Measurements from ENCODE around the gene ROBO1. TPM values are rescaled to one million over a fixed set of nuclear protein-coding genes. Genes with fewer than 3 reads are reported as not detected.

ROBO1 gene
- total RNA-seq, 1 donor from 2014 or later, result 39.3 TPM

DNA sequence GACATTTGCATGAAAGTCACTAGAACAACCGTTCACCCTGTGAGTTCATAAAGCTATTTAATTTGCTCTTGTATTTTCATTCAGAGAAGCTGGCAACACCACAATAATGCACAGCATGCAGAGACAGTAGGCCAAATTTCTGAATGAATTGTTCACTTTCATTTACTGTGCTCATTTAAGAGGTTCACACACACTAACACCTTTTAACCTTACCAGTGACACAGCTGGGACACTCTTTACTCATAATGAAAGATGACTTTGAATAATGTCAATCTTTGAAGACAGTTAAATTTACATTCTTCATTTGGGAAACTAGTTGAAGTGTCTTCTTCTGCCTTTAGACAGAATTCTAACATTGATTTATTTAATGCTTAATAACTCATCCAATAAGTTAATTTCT, 95.7 kb downstream of the ROBO1 start:
- DNase-seq (ENCODE audit: extremely low read depth, low read depth, low spot score), result no peak

DNA sequence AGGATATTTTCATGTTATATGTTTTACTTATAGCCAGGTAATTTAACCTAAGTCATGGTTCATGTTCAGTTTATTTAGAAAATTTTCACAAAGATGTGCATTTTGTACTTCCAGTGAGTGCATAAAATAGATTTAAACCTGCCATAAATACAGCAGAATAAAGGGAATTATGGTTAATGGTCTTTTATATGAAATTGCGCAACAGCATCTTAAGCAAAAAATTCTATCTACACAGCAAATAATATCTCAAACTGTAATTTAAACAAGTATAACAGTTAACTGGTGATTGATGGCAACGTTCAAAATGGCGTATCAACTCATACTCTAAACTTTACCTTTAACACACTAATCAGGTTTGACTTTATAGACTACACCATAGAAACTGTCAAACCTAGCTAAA, 97.6 kb downstream of the ROBO1 start:
- no peak for DNase-seq (ENCODE audit: extremely low read depth, low read depth, low spot score)

DNA sequence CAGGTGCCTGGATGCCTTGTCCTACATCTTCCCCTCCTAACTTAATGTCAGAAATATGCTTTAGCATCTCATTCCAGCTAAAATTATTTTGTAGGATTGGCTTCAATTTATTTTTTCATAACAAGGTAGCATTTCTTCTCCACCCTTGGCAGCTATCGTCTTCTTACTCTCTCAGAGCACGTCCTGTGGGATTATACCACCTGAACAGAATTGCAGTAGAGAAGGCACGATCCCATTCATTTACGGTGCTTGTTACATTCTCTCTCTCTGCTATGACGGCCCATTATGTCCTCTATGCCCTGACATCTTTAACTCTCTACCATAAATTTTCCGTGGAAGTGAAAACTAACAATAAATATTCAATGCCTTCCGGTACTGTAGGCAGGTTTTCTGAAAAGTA, 103.3 kb downstream of the ROBO1 start:
- no peak for DNase-seq (ENCODE audit: extremely low read depth, low read depth, low spot score)

DNA sequence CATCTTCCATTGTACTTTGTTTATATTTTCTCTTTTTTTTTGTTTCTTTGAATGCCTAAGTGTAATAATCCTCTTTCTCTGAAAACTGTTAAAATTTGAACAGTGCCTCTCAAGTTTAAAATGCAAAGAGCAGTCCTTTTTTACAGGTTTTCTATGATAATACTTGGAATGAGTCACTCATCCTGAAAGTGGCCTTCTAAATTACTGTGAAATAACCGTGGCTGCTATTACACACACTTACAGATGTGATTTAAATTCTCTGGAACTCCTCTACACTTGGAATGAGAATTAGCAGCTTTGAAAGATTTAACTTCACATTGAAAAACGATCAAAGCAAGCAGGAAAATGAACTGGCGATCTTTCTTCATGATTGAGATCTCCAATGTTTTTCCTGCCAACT, 105.9 kb downstream of the ROBO1 start:
- no peak for DNase-seq (ENCODE audit: extremely low read depth, low read depth, low spot score)

DNA sequence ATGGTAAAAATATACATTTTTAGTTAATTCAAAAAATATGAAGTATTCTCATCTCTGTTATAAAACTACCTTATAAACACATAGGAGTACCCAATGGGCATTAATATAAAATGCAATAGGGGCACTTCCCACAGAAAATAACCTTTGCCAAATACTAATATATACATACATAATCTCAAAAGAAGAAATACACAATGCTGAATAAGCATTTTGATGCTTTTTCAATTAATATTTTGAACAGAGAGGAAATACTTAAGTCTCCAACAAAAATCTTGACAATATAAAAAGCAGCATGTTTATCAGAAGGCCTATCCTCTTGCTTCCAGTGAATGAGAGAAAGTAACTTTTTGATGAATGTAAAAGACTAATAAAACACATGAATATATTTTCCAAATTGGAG, 110.7 kb downstream of the ROBO1 start:
- DNase-seq (ENCODE audit: extremely low read depth, low read depth, low spot score), result no peak

DNA sequence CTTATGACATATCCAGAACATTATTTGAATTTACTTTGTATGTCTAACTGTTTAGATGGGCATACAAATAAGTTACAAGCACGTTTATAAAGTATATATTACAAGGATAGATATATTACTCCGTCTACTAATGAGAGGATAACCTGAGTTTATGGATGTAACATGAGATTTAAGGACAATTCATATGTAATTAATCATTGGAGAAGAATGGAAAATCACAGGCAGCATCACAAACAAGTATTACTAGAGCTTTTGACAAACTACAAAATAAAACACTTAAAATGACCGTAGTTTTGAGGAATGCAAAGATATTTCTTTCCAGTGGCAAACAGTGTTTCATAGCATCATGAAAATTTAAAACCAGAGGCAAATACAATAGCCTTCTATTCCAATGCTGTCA, 113.8 kb downstream of the ROBO1 start:
- no peak for DNase-seq (ENCODE audit: extremely low read depth, low read depth, low spot score)

DNA sequence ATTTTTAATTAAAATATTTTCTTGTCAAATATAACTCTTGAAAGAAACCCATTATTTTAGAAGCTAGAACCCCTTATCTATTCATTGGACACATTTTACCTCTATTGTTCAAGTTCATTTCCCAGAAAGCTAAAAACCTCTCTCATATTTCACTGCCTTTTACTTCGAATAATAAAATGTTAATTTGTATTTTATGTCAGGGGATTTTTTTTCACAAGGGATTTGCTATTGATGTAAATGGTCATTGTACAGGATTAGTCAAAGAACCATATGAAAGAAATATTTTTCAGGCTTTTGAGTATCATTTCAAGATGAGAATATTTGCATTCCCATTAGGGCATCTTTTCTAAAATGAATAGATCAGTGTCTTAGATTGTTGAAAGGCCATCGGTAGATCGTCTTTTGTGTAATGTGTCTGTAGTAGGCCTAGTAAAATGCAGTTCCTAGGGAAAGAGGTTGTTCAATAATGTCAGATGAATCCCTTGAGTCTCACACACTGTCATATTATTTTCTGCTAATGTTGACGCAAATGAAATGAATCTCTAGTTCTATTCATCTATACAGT, 114.5 kb downstream of the ROBO1 start:
- DNase-seq (ENCODE audit: extremely low read depth, low read depth, low spot score), result no peak

DNA sequence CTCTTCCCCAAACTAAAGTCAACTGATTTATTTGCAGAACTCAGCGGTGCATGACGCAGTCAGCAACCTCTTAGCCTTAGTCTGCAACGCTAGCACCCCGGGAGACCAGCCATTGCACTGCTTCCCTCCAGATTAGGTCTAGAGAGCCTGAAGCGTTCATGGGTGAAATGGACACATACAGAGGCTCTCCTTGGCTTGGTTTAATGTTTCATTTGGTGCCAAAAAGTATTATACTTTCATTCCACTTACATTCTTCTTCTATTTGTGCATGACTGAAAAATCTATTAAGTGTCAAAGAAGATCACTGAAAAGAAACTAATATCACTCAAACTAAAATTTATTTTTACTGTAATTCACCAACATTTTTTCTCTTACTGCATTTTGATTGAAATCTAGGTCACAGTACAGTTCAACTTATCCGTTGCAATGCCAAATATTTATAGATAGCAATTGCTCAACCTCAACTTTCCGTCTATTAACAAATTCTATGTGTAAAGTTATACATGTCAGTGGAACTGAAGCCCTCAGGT, 116.2 kb downstream of the ROBO1 start:
- no peak for DNase-seq (ENCODE audit: extremely low read depth, low read depth, low spot score)

DNA sequence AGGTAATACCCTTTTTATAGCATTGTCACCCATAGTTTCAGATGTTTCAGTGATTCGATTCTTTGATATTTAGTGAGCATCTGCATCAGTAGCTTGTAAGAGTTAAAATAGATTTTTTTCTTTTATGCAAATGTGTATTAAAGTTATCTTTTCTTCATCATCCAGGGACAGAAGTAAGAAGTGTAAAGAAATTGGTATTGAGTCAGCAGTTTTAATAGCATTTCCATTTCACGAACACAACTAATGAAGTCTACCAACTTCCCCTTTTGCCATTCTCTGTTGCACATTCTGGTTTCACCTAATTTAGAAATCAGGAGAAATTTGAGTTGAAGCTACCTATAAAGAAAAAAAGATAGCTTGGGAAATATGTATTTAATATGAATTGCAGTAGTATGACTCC, 127.9 kb downstream of the ROBO1 start:
- no peak for DNase-seq (ENCODE audit: extremely low read depth, low read depth, low spot score)

DNA sequence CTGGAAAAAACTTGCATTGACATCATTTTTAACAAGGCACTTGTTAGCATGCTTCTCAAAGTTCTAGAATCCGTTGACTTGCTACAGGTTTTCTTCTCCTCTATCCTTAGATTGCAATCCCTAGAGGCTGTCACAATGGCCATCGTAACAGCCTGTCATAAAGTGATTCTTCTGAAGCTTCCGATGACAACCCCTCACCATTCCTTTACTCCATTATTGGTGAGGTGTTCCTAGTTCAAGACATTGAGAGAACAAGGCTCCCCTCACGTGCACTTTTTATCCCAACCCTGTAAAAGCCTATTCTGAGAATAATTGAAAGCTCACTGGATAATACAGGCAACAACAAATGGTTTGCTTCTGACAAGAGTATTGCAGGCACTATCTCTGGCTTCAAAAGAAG, 131.4 kb downstream of the ROBO1 start:
- DNase-seq (ENCODE audit: extremely low read depth, low read depth, low spot score), result no peak

DNA sequence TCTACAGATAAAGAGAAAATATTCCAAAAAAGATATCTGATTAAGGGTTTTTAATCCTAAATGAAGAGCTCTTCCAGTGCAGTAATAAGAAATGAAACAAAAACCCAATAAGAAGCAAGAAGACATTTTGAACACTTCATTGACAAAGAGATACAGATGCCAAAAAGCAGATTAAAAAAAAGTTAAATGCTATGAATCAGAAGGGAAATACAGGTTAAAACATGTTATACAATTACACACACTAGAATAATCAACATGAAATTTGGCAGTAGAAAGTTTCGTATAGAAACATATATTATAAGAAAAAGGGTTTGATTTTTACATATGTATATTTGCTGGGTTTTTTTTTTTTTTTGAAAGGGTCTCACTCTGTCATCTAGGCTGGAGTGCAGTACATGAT, 135.0 kb downstream of the ROBO1 start:
- no peak for DNase-seq (ENCODE audit: extremely low read depth, low read depth, low spot score)

DNA sequence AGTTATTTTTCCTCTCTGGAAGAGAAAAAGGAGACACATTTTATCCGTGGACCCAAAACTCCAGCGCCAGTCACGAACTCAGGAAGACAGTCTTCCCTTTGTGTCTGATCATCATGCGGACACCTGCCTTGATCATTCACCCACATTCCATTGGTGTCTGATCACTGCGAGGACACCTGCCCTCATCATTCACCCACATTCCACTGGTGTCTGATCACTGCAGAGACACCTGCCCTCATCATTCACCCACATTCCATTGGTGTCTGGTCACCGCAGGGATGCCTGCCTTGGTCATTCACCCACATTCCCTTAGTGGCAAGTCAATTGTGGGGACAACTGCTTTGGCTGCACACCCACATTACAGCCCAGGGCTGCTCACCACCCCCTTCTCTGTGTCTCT, 148.9 kb downstream of the ROBO1 start:
- no peak for DNase-seq (ENCODE audit: extremely low read depth, low read depth, low spot score)

DNA sequence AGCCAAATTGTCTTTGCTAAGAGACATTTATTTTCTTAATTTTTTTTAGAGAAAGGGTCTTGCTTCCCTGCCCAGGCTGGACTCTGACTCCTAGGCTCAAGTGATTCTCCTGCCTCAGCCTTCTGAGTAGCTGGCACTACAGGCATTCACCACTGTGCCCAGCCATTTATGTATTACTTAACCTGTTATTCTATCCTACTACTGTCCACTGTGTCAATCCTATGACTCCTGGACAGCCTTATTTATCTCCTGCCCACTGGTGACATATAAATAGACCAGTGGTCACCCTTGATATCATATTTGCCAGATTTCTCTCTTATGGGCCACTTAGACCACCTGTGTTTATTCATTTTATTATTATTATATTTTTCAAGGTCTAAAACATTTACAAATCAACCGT, 161.4 kb downstream of the ROBO1 start:
- no peak for DNase-seq (ENCODE audit: extremely low read depth, low read depth, low spot score)

DNA sequence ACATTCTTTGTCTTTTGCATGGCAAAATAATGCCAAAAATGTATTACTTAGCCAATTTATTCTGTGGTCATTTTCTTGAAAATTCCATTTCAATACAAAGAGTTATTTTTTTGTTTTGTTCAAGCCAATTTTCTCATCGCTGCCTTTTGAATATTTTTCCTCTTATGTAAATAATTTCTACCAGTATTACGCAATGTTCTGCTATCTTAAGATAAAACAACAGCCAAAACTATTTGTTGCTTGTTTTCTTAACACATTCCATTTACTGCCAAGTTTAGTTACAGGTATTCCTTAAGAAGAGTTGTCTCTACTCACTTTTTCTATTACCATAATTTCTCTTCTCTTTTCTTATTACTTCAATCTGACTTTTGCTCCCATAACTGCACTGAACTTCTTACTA, 163.1 kb downstream of the ROBO1 start:
- DNase-seq (ENCODE audit: extremely low read depth, low read depth, low spot score), result no peak

DNA sequence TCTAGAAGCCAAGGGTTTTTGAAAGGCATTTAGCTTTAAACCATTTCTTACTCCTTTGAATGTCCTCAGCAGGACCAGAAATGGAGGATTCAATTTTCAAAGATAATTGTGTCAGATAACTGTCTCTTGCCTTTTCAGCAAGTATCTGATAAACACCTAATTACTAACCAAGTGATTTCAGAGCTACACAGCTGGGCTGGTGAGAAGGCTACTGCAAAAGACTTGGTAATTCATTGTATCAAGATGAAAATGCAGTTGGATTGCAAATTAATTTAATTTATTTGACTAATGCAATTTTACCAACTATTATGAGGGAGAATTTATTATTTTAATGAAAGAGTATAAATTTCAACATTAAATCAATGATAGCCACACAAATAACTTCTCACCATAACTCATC, 165.4 kb downstream of the ROBO1 start:
- DNase-seq (ENCODE audit: extremely low read depth, low read depth, low spot score), result no peak

DNA sequence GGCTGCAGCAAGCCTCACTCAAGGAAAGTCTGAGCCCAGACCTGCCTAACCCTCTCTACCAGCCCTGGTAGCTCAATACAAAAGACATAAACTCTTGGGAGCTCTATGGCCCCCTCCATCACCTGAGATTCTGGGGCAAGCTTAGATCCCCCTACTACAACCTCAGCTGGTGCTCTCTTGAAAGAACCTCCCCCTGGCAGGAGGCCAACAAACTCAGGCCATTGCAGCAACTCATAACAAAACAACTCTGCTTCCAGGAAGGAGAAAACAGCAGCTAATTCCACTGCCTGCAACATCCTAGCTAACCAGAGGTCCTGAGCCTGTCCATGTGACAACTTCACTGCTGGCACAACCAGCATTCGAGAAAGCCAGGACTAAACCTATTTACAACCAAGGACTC, 169.2 kb downstream of the ROBO1 start:
- no peak for DNase-seq (ENCODE audit: extremely low read depth, low read depth, low spot score)

DNA sequence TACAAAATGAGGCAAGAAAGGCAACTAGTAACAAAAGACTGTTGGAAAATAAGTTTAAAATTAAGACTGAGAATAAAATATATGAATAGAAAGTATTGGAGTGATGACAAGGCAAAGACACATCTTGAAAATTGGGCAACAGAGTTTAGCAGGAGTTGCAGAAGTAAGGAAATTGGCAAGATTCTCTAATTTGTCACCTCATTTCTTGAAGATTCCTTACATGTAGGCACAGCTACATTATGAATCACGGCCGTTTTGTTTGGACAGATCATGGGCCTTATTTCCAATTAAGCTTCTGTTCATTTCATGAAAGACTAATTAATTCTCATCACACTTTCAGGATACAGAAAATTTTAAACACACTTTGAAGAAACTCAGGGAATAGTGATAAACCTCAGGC, 170.1 kb downstream of the ROBO1 start:
- no peak for DNase-seq (ENCODE audit: extremely low read depth, low read depth, low spot score)

DNA sequence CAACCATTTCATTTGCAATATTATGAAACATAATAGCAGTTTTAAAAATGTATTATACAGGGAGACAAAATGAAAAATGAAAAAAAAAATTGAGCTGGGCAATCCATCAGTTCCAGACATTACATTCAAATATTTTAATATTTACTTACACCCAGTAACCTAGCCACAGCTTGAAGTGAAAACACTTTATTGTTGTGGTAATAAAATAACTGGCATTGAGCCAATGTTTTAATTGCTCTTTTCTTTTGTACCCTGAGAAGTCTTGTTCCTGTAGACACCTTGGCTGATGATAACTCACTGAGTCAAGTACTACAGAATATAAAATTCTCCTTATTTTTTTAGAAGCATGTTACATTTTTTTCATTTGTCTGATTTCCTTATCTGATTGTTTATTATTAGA, 180.6 kb downstream of the ROBO1 start:
- no peak for DNase-seq (ENCODE audit: extremely low read depth, low read depth, low spot score)

DNA sequence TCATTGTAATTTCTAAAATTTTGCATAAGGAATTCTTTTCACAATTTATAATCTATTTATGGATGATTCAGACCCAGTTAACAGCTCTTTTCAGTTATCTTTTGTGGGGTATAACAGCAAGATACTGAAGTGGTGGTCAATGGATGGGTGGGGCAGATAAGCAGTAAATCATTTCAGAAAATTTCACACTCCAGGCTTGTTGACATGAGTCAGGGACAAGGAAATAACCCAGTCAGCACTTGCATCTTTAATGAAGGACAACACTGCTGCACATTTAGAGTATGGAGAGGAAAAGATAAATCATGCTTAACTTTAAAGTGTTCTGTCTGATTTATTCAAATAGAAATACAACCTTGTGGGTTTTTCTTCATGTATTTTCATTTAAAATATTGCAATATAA, 181.6 kb downstream of the ROBO1 start:
- no peak for DNase-seq (ENCODE audit: extremely low read depth, low read depth, low spot score)

DNA sequence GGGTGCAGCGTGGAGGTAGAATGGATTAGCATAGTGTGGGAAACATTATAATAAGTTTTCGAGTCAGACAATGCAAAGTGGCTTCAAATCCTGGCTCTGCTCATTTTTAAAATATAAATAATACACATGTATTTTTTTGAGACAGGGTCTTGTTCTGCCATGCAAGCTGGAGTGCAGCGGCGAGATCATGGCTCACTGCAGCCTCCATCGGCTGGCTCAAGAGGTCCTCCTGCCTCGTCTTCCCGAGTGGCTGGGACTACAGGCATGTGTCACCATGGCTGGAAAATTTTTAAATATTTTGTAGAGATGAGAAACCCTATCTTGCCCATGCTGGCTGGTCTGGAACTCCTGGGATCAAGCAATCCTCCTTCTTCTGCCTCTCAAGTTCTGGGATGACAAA, 194.9 kb downstream of the ROBO1 start:
- DNase-seq (ENCODE audit: extremely low read depth, low read depth, low spot score), result no peak

DNA sequence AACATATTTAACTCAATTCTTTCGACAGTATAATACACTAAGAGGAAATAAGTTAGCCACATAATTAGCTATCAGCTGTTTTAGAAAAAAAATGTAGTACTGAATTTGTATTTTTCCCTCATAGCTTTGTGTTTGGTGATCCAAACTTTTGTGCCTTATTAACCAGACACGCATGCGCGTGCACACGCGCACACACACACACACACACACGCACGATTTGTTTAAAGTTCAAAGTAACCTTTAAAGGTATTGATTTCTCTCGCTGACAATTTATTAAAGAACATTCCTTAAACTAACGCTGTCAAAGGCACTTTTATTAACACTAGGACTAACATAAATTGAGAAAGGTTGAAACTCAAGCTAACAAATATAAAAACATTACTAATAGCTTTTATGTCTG, 198.9 kb downstream of the ROBO1 start:
- no peak for DNase-seq (ENCODE audit: extremely low read depth, low read depth, low spot score)

DNA sequence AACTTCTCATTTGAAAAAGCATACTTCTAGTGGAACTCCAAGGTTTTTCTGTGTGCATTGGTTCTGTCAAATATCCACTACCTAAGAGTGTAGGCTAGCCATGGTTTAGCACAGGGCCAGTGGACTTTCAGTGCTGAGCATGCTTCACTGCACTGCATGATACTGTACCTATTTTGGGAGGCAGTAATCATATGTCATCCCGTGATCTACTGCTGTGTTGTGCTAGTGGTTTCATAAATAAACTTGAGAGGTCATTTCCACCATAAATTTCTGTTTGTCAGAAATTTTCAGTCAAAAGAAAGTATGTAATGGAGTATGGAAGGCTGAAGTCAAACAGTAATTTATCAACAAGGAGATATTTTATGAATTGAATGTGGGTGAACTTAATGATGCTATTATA, 203.6 kb downstream of the ROBO1 start:
- DNase-seq (ENCODE audit: extremely low read depth, low read depth, low spot score), result no peak

DNA sequence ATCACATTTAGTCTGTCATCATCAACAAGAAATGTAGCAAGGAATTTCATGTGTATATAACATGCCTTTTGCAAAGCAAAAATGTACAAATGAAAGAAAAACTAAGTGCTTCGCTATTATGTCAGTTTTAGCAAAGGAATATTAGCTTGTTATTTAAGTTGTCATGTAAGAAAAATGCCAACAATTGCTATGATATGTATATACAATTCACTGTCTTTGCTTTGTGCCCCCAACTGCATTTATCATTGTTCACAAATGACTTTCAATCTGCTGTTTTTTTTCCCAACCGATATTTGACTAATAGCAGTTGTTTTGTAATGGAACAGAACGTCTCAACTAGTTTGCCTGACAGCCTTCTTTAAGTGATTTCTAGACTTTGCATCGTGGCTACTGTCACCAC, 207.1 kb downstream of the ROBO1 start:
- DNase-seq (ENCODE audit: extremely low read depth, low read depth, low spot score), result no peak

All from glomerular endothelial cell (primary cell).